Activated T-helper 2 cell treated with anti-CD3 and anti-CD28 coated beads, Interferon-gamma antibody, Interleukin-2, Interleukin-4, amounts not matched to agents 10 μg/mL and 5 μg/mL and 100 μg/mL, durations not matched to agents 14 hours and 24 hours and 36 hours (primary cell): ENCODE results near the gene SLC22A17. TPM values are rescaled to one million over a fixed set of nuclear protein-coding genes. Genes with fewer than 3 reads are reported as not detected.
A peak's percentile ranks its signal among the peaks of the same experiment; 100 is the strongest.
"Not testable (repeated sequence)": the region's sequence is repeated elsewhere in the genome, so short reads cannot be mapped to it uniquely, and the experiment has no call there.

ENCODE experiments used
- DNase-seq: peaks from one replicate; pipeline ENCODE4 v3.0.0; 2021; ENCODE audit warnings: low spot score
- H3K27ac Mint-ChIP-seq: one replicate; pipeline ENCODE4 v1.8.0; 2021; ENCODE audit warnings: mixed read lengths
- H3K27me3 Mint-ChIP-seq: one replicate; pipeline ENCODE4 v1.8.0; 2021; ENCODE audit warnings: low read depth, mixed read lengths
- H3K36me3 Mint-ChIP-seq: one replicate; pipeline ENCODE4 v1.8.0; 2021; ENCODE audit warnings: low read depth, mixed read lengths
- H3K4me1 Mint-ChIP-seq: one replicate; pipeline ENCODE4 v1.8.0; 2021; ENCODE audit warnings: low read depth, mixed read lengths
- H3K4me3 Mint-ChIP-seq: one replicate; pipeline ENCODE4 v1.8.0; 2021; ENCODE audit warnings: low read depth, mild to moderate bottlenecking, moderate library complexity, mixed read lengths
- H3K9me3 Mint-ChIP-seq: one replicate; pipeline ENCODE4 v1.8.0; 2021; ENCODE audit warnings: mixed read lengths
- intact Hi-C: fragments of 100-400 bp; cut with micrococcal nuclease; formaldehyde crosslinking; loops from one replicate; pipeline ENCODE4 v1.15.1; 2023
- total RNA-seq: library from RNA; stranded (reverse); gene quantifications from 2 replicates; pipeline ENCODE4 v1.2.3, GENCODE V29; 2022

Gene SLC22A17
- 2.9 and 3.2 TPM in 2 replicates for total RNA-seq

- no peaks in the 10 kb centered on the region for H3K36me3 Mint-ChIP-seq
- peak within 1 kb of the TSS; percentile 72 for H3K4me3 Mint-ChIP-seq
- H3K27ac Mint-ChIP-seq = no peak within 1 kb of the TSS
- intact Hi-C loops = no loop called here
- H3K27me3 Mint-ChIP-seq = peaks cover 45% of the 10 kb centered on the region
- H3K9me3 Mint-ChIP-seq = no peaks in the 10 kb centered on the region
- H3K4me1 Mint-ChIP-seq = peaks cover 3% of the 10 kb centered on the region
- DNase-seq = peak; percentile 24
Observed at GRCh38 chr14:23352506-23353432, at the start of gene SLC22A17. Gene SLC22A17, minus strand, starts transcription at chr14:23352887.

- Mint-ChIP-seq H3K9me3 (no peaks in the 10 kb centered on the region), H3K36me3 (no peaks in the 10 kb centered on the region), H3K4me1 (no peaks in the 10 kb centered on the region), H3K27me3 (no peaks in the 10 kb centered on the region), H3K4me3 (no peak overlapping the region), H3K27ac (no peak overlapping the region)
- intact Hi-C loops = no loop called here
- DNase-seq = no peak
Observed at GRCh38 chr14:23401291-23401690, 48.6 kb upstream of the SLC22A17 start.

- H3K27ac Mint-ChIP-seq, H3K4me3 Mint-ChIP-seq, H3K9me3 Mint-ChIP-seq, H3K36me3 Mint-ChIP-seq, DNase-seq, H3K4me1 Mint-ChIP-seq, H3K27me3 Mint-ChIP-seq, intact Hi-C loops: not testable (repeated sequence)
Observed at GRCh38 chr14:23400496-23401149, 47.9 kb upstream of the SLC22A17 start.

GRCh38 chr14:23399591-23399990 is 46.9 kb upstream of the SLC22A17 start:
- H3K4me3 Mint-ChIP-seq = no peak overlapping the region
- H3K27ac Mint-ChIP-seq = no peak overlapping the region
- DNase-seq = no peak
- no peaks in the 10 kb centered on the region for H3K4me1 Mint-ChIP-seq
- intact Hi-C loops = no loop called here
- no peaks in the 10 kb centered on the region for H3K27me3 Mint-ChIP-seq
- no peaks in the 10 kb centered on the region for H3K9me3 Mint-ChIP-seq
- H3K36me3 Mint-ChIP-seq = no peaks in the 10 kb centered on the region

- H3K27me3 Mint-ChIP-seq = no peaks in the 10 kb centered on the region
- H3K27ac Mint-ChIP-seq = no peak overlapping the region
- no peak for DNase-seq
- no peak overlapping the region for H3K4me3 Mint-ChIP-seq
- H3K4me1 Mint-ChIP-seq = no peaks in the 10 kb centered on the region
- H3K36me3 Mint-ChIP-seq = no peaks in the 10 kb centered on the region
- H3K9me3 Mint-ChIP-seq = no peaks in the 10 kb centered on the region
- intact Hi-C loops = no loop called here
Observed at GRCh38 chr14:23399136-23399535, 46.4 kb upstream of the SLC22A17 start.

- intact Hi-C loops = no loop called here
- DNase-seq = no peak
- H3K27ac Mint-ChIP-seq = no peak overlapping the region
Observed at GRCh38 chr14:23398348-23398747, 45.7 kb upstream of the SLC22A17 start.

GRCh38 chr14:23396781-23397407 is 44.2 kb upstream of the SLC22A17 start:
- DNase-seq = no peak
- Mint-ChIP-seq H3K9me3 (no peaks in the 10 kb centered on the region), H3K27me3 (peaks cover 2% of the 10 kb centered on the region), H3K4me1 (no peaks in the 10 kb centered on the region), H3K36me3 (no peaks in the 10 kb centered on the region), H3K4me3 (no peak overlapping the region), H3K27ac (no peak overlapping the region)
- intact Hi-C loops = no loop called here

More at GRCh38 chr14:23398348-23398747, 45.7 kb upstream of the SLC22A17 start:
- no peaks in the 10 kb centered on the region for H3K27me3 Mint-ChIP-seq
- no peaks in the 10 kb centered on the region for H3K4me1 Mint-ChIP-seq
- H3K36me3 Mint-ChIP-seq = no peaks in the 10 kb centered on the region
- no peaks in the 10 kb centered on the region for H3K9me3 Mint-ChIP-seq
- H3K4me3 Mint-ChIP-seq = no peak overlapping the region

- H3K4me3 Mint-ChIP-seq = no peak overlapping the region
Observed at GRCh38 chr14:23396126-23396525, 43.4 kb upstream of the SLC22A17 start.

GRCh38 chr14:23392613-23393012 is 39.9 kb upstream of the SLC22A17 start:
- Mint-ChIP-seq H3K9me3 (no peaks in the 10 kb centered on the region), H3K4me3 (no peak overlapping the region), H3K36me3 (no peaks in the 10 kb centered on the region), H3K27me3 (peaks cover 2% of the 10 kb centered on the region), H3K4me1 (no peaks in the 10 kb centered on the region), H3K27ac (no peak overlapping the region)
- no peak for DNase-seq
- intact Hi-C loops = no loop called here

More at GRCh38 chr14:23396126-23396525, 43.4 kb upstream of the SLC22A17 start:
- Mint-ChIP-seq H3K9me3 (no peaks in the 10 kb centered on the region), H3K27me3 (peaks cover 2% of the 10 kb centered on the region), H3K36me3 (no peaks in the 10 kb centered on the region), H3K4me1 (no peaks in the 10 kb centered on the region), H3K27ac (no peak overlapping the region)
- intact Hi-C loops = no loop called here
- DNase-seq = no peak

GRCh38 chr14:23389871-23390270 is 37.2 kb upstream of the SLC22A17 start:
- H3K4me3 Mint-ChIP-seq, H3K4me1 Mint-ChIP-seq, H3K9me3 Mint-ChIP-seq, H3K36me3 Mint-ChIP-seq, H3K27me3 Mint-ChIP-seq, intact Hi-C loops, H3K27ac Mint-ChIP-seq, DNase-seq: not testable (repeated sequence)

GRCh38 chr14:23389396-23389795 is 36.7 kb upstream of the SLC22A17 start:
- no peak overlapping the region for H3K27ac Mint-ChIP-seq
- no peaks in the 10 kb centered on the region for H3K9me3 Mint-ChIP-seq
- no peaks in the 10 kb centered on the region for H3K36me3 Mint-ChIP-seq
- H3K27me3 Mint-ChIP-seq = peaks cover 2% of the 10 kb centered on the region
- no peak for DNase-seq
- H3K4me3 Mint-ChIP-seq = no peak overlapping the region
- intact Hi-C loops = no loop called here
- H3K4me1 Mint-ChIP-seq = no peaks in the 10 kb centered on the region

GRCh38 chr14:23388996-23389395 is 36.3 kb upstream of the SLC22A17 start:
- H3K9me3 Mint-ChIP-seq = no peaks in the 10 kb centered on the region
- no peak overlapping the region for H3K27ac Mint-ChIP-seq
- intact Hi-C loops = no loop called here

More at GRCh38 chr14:23388996-23389395, 36.3 kb upstream of the SLC22A17 start:
- no peak for DNase-seq
- Mint-ChIP-seq H3K4me3 (no peak overlapping the region), H3K36me3 (no peaks in the 10 kb centered on the region), H3K4me1 (no peaks in the 10 kb centered on the region), H3K27me3 (peaks cover 2% of the 10 kb centered on the region)
